DND-41 (cell line): ENCODE results near the gene KANSL1.
A peak's percentile ranks its signal among the peaks of the same experiment; 100 is the strongest.

ENCODE experiments used
- EZH2 ChIP-seq: IDR thresholded peaks from 3 replicates; pipeline ENCODE4 v1.6.1; 2012; ENCODE audit warnings: borderline replicate concordance, low read depth, mild to moderate bottlenecking, moderate library complexity, low read length, inconsistent platforms; ENCODE audit not compliant: severe bottlenecking
- TF ChIP-seq, protein P1 (sequence below): IDR thresholded peaks from 2 replicates; pipeline ENCODE4 v1.5.1; 2012; ENCODE audit warnings: borderline replicate concordance, low read length, moderate library complexity, mild to moderate bottlenecking; ENCODE audit not compliant: poor library complexity, severe bottlenecking; ENCODE audit errors: extremely low read depth

DNA sequence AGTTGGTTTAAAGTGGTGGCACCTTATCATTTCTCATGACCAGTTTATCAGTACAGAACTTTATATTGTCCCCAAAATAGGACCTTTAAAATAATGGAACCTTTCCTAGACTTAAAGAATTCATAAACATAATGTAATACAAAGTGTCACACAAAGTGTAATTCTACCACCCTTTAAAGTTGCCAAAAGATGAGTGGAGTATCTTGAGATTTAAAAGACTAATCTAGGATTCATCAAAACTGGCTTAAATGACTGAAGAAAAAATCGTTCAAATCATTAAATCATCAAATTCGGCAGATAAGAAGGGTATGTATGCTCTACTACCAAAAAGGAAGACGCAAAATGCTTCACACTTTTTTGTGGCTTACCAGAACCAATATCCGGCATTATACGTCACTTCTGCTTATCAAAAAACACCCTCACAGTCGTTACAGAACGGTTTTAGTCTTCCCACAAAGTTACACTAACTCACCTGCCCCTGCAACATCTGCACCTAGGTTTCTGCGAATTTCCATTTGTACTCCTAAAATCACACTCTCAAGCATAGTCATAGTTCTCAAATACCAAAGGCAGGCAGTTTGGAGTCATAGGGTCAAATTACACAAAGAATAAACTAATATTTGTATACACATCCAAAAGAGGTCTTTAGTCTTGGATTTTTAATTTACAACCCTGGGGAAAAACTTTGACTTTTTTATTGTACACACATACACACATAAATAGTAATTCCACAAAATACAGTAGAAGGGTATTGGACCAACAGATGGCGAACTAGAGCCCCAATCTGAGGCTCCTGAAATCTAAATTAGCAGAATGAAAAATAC lies 1.4 kb upstream of the KANSL1 start:
- TF ChIP-seq EZH2 = no peak
- TF ChIP-seq, protein P1, sequence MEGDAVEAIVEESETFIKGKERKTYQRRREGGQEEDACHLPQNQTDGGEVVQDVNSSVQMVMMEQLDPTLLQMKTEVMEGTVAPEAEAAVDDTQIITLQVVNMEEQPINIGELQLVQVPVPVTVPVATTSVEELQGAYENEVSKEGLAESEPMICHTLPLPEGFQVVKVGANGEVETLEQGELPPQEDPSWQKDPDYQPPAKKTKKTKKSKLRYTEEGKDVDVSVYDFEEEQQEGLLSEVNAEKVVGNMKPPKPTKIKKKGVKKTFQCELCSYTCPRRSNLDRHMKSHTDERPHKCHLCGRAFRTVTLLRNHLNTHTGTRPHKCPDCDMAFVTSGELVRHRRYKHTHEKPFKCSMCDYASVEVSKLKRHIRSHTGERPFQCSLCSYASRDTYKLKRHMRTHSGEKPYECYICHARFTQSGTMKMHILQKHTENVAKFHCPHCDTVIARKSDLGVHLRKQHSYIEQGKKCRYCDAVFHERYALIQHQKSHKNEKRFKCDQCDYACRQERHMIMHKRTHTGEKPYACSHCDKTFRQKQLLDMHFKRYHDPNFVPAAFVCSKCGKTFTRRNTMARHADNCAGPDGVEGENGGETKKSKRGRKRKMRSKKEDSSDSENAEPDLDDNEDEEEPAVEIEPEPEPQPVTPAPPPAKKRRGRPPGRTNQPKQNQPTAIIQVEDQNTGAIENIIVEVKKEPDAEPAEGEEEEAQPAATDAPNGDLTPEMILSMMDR = peak; percentile 74
